Thoracic aorta (tissue), 2 donors: Measurements from ENCODE around the gene PTPRN2. TPM values are rescaled to one million over a fixed set of nuclear protein-coding genes. Genes with fewer than 3 reads are reported as not detected.

ENCODE experiments used
- ATAC-seq: fragments of 150-250 bp; one replicate; pipeline ENCODE4 v1.8.0; 2017; ENCODE audit warnings: low read depth; ENCODE audit not compliant: insufficient number of reproducible peaks, low FRiP score
- DNase-seq: peaks from one replicate; pipeline ENCODE4 v3.0.0-alpha.2; 2020; ENCODE audit warnings: low spot score
- H3K27ac ChIP-seq, 2 donors: fragments of 200-600 bp; sonication (generic); 1 replicate in 1 of 2; 2 replicates in 1 of 2; pipeline ENCODE4 v1.5.1; 2016; ENCODE audit warnings: mild to moderate bottlenecking in 2 of 2, moderate library complexity in 2 of 2
- H3K27me3 ChIP-seq: fragments of 200-600 bp; sonication (generic); replicated peaks from 2 replicates; pipeline ENCODE4 v1.6.0; 2016; ENCODE audit warnings: mild to moderate bottlenecking; ENCODE audit not compliant: insufficient read depth
- H3K36me3 ChIP-seq: fragments of 200-600 bp; sonication (generic); one replicate; pipeline ENCODE4 v1.5.1; 2016
- H3K4me1 ChIP-seq, 2 donors: fragments of 200-600 bp; sonication (generic); 1 replicate in 1 of 2; 2 replicates in 1 of 2; pipeline versions ENCODE4 v1.5.1 to v1.6.0; 2016; ENCODE audit warnings: low read depth in 2 of 2, mild to moderate bottlenecking in 1 of 2; ENCODE audit not compliant: control insufficient read depth in 1 of 2
- H3K4me3 ChIP-seq: fragments of 200-600 bp; sonication (generic); 2 replicates; pipeline ENCODE4 v1.5.1; 2016; ENCODE audit warnings: mild to moderate bottlenecking
- H3K9me3 ChIP-seq: fragments of 200-600 bp; sonication (generic); 2 replicates; pipeline ENCODE4 v1.5.1; 2016
- total RNA-seq, 2 donors: library from RNA; depleted of rRNA; stranded (reverse); fragments of >200 nt; gene quantifications; one replicate each; pipeline versions ENCODE4 v1.1.0 to v1.2.3, GENCODE V29; 2016
- TF ChIP-seq, protein P1 (sequence below): fragments of 200-600 bp; sonication (generic); IDR thresholded peaks from one replicate; pipeline ENCODE4 v1.5.1; 2019; ENCODE audit warnings: antibody characterized with exemption

PTPRN2 gene
- total RNA-seq, 2 donors from 2014 or later = 2.2 to 3.1 TPM

DNA sequence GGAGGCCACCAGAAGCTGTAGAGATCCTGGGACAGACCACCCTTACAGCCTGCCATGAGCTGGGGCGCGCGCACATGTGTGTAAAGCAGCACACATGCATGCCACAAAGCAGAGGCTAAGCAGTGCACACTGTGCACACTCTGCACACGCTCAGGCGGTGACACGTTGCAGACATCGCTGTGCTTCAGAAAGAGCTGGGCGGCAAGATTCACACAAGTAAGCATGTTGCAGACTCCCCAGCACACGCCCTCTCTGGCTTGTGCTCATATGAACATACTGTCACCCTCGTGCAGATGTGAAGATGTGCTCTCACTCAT, 772.0 kb downstream of the PTPRN2 start:
- Histone ChIP-seq H3K27me3 (no peaks in the 10 kb centered on the region), H3K27ac (no peak overlapping the region), H3K4me3 (no peak overlapping the region), H3K36me3 (no peaks in the 10 kb centered on the region), H3K4me1 (no peaks in the 10 kb centered on the region), H3K9me3 (no peaks in the 10 kb centered on the region)
- TF ChIP-seq, protein P1, sequence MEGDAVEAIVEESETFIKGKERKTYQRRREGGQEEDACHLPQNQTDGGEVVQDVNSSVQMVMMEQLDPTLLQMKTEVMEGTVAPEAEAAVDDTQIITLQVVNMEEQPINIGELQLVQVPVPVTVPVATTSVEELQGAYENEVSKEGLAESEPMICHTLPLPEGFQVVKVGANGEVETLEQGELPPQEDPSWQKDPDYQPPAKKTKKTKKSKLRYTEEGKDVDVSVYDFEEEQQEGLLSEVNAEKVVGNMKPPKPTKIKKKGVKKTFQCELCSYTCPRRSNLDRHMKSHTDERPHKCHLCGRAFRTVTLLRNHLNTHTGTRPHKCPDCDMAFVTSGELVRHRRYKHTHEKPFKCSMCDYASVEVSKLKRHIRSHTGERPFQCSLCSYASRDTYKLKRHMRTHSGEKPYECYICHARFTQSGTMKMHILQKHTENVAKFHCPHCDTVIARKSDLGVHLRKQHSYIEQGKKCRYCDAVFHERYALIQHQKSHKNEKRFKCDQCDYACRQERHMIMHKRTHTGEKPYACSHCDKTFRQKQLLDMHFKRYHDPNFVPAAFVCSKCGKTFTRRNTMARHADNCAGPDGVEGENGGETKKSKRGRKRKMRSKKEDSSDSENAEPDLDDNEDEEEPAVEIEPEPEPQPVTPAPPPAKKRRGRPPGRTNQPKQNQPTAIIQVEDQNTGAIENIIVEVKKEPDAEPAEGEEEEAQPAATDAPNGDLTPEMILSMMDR = no peak
- ATAC-seq = no peak
- DNase-seq = no peak

GRCh38 chr7:157814931-157815705, 772.5 kb downstream of the PTPRN2 start:
- no peaks in the 10 kb centered on the region for H3K9me3 ChIP-seq
- TF ChIP-seq, protein P1 = no peak
- DNase-seq (no peak), ATAC-seq (no peak)
- no peaks in the 10 kb centered on the region for H3K36me3 ChIP-seq
- H3K4me1 ChIP-seq = no peaks in the 10 kb centered on the region
- no peak overlapping the region for H3K27ac ChIP-seq
- no peaks in the 10 kb centered on the region for H3K27me3 ChIP-seq
- no peak overlapping the region for H3K4me3 ChIP-seq

DNA sequence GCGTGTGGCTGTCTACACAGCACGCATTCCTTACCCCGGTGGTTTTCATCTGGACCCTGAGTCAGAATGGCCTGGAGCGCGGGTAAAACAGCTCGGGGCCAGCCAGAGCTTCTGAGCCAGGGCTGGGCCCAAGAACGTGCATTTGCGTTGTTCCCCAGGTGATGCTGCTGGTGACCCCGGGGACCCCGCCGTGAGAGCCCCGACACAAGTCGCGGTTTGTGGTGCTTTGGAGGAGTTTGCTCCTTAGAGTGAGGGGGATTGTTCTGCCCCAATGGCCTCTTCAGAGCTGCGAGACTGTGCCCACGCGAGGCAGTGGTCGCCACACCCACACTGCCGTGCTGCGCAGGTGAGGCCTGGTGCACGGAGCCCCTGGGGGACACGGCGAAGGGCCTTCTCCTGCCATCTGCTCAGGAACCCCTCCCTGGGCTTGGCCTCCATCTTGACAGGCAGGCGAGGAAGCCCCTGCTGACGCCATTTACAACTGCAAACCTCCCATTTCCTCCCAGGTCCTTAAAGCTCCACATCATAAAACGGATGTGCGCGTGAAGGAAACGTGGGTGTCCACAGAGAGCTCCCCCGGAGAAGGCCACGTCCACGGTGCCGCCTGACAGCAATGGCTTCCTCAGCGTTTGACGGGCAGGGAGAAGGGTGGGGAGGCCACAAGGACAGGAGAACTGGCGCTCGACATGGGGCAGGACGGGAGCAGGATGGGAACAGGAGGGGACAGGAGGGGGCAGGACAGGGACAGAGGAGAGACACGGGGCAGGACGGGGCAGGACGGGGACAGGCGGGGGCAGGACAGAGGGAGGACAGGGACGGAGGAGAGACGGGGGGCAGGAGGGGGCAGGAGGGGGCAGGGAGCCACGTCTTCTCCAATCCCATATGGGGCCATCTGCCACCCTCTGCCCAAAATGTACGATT, 773.6 kb downstream of the PTPRN2 start:
- H3K4me3 ChIP-seq = no peak overlapping the region
- TF ChIP-seq, protein P1 = no peak
- no peak overlapping the region for H3K27ac ChIP-seq
- H3K4me1 ChIP-seq = no peaks in the 10 kb centered on the region
- no peak for ATAC-seq
- H3K36me3 ChIP-seq = no peaks in the 10 kb centered on the region
- no peaks in the 10 kb centered on the region for H3K9me3 ChIP-seq
- H3K27me3 ChIP-seq = no peaks in the 10 kb centered on the region
- no peak for DNase-seq

GRCh38 chr7:157813053-157813452, 774.6 kb downstream of the PTPRN2 start:
- H3K4me3 ChIP-seq = no peak overlapping the region
- H3K36me3 ChIP-seq = no peaks in the 10 kb centered on the region
- H3K4me1 ChIP-seq = no peaks in the 10 kb centered on the region
- no peak for DNase-seq
- ATAC-seq = no peak
- no peaks in the 10 kb centered on the region for H3K9me3 ChIP-seq
- H3K27ac ChIP-seq = no peak overlapping the region
- no peaks in the 10 kb centered on the region for H3K27me3 ChIP-seq
- TF ChIP-seq, protein P1 = no peak

DNA sequence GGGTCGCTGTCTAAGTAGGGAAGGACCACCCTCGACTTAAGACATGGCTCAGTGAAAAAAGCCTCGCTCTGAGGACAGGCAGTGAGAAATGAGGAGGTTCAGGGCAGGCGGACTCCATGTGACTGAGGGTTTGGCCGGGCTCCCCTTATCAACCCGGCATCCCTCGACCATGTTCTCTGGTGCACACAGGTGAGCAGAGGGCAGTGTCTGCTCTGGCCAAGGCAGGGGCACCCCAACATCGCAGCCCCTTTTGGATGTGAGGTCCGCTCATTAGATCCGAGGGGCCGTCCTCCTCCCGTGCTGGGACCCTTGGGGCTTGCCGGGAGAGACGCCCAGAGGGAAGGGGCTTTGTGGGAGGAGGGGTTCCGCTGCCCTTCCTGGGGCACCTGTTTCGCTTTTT, 775.7 kb downstream of the PTPRN2 start:
- Histone ChIP-seq H3K27ac (no peak overlapping the region), H3K9me3 (no peaks in the 10 kb centered on the region), H3K4me3 (no peak overlapping the region), H3K27me3 (no peaks in the 10 kb centered on the region), H3K36me3 (no peaks in the 10 kb centered on the region), H3K4me1 (no peaks in the 10 kb centered on the region)
- no peak for DNase-seq
- TF ChIP-seq, protein P1 = no peak
- ATAC-seq = no peak
